Thyroid gland (tissue), 4 donors: ENCODE data around the gene GPBP1L1. TPM values are rescaled to one million over a fixed set of nuclear protein-coding genes. Genes with fewer than 3 reads are reported as not detected.
A peak's percentile ranks its signal among the peaks of the same experiment; 100 is the strongest.
"Not testable (repeated sequence)": the region's sequence is repeated elsewhere in the genome, so short reads cannot be mapped to it uniquely, and the experiment has no call there.

ENCODE experiments used
- DNase-seq, 2 donors: peaks; one replicate each; pipeline ENCODE4 v3.0.0-alpha.2; 2019
- H3K27ac ChIP-seq, 3 donors: fragments of 200-600 bp; sonication (generic); 1 replicate in 2 of 3; 2 replicates in 1 of 3; pipeline ENCODE4 v1.5.1; 2016 to 2019; ENCODE audit warnings: mild to moderate bottlenecking in 1 of 3, moderate library complexity in 1 of 3
- H3K27me3 ChIP-seq: fragments of 200-600 bp; sonication (generic); one replicate; pipeline ENCODE4 v1.5.1; 2019
- H3K36me3 ChIP-seq, 2 donors: fragments of 200-600 bp; sonication (generic); one replicate each; pipeline ENCODE4 v1.5.1; 2016 to 2019
- H3K4me1 ChIP-seq, 2 donors: fragments of 200-600 bp; sonication (generic); one replicate each; pipeline ENCODE4 v1.5.1; 2017 to 2019
- H3K4me3 ChIP-seq, 3 donors: fragments of 200-600 bp; sonication (generic); replicated peaks in 1 of 3; 1 replicate in 2 of 3; 2 replicates in 1 of 3; pipeline ENCODE4 v1.5.1; 2016; ENCODE audit warnings: mild to moderate bottlenecking in 1 of 3
- H3K9me3 ChIP-seq: fragments of 200-600 bp; sonication (generic); one replicate; pipeline ENCODE4 v1.5.1; 2017
- POLR2A ChIP-seq, 2 donors: fragments of 450-650 bp; IDR thresholded peaks; one replicate each; pipeline ENCODE4 v1.6.1; 2017; ENCODE audit warnings: antibody characterized with exemption in 2 of 2, mild to moderate bottlenecking in 2 of 2, moderate library complexity in 1 of 2
- WGBS, 2 donors: methylation state at CpG; one replicate each; pipeline ENCODE4 v1.1.5; 2017; 5-methylcytosine and 5-hydroxymethylcytosine counted together
- intact Hi-C: fragments of 100-400 bp; cut with DNase I; formaldehyde crosslinking; loops from one replicate; pipeline ENCODE4 v1.15.1; 2023
- total RNA-seq, 4 donors: library from RNA; depleted of rRNA; stranded (reverse); fragments of >200 nt; gene quantifications; one replicate each; pipeline ENCODE4 v1.2.3, GENCODE V29; 2016
- TF ChIP-seq, protein P1 (sequence below), 6 experiments: fragments of 200-600 bp in 3 of 6; fragments of 450-650 bp in 3 of 6; sonication (generic) in 3 of 6; IDR thresholded peaks; one replicate each; pipeline ENCODE4 v1.5.1; 2016 to 2019; ENCODE audit warnings: antibody characterized with exemption in 6 of 6, mild to moderate bottlenecking in 2 of 6, inconsistent platforms in 1 of 6, moderate library complexity in 1 of 6

The GPBP1L1 gene
- total RNA-seq, 4 donors from 2014 or later = 146 to 220 (median 176) TPM

DNA sequence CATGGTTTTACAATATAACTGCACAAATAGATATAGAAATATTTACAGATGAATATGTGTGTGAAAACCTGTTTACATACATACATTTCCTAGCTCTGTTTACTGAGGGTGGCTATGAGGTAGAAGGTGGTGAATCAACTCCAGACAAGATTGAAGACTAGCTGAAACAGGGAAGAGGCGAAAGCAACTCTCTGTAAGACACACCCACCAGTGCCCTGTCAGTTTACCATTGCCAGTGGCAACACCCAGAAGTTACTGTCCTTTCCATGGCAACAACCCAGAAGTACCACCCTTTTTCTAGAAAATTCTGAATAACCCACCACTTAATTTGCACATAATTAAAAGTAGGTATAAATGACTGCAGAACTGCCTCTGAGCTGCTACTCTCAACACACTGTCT, 18.3 kb upstream of the GPBP1L1 start:
- Histone ChIP-seq H3K9me3 (no peaks in the 10 kb centered on the region), H3K36me3 (peaks cover 0 to 6% of the 10 kb centered on the region in 2 donors), H3K27me3 (no peaks in the 10 kb centered on the region), H3K27ac (no peak overlapping the region), H3K4me3 (no peak overlapping the region), H3K4me1 (no peaks in the 10 kb centered on the region)
- 79 to 83% methylated on average over 1 of the region's 1 CpG for WGBS, 2 donors
- intact Hi-C loops = no loop called here
- DNase-seq = no peak
- no peak for TF ChIP-seq POLR2A (IDR thresholded peaks at IDR 0.05)
- TF ChIP-seq, protein P1, sequence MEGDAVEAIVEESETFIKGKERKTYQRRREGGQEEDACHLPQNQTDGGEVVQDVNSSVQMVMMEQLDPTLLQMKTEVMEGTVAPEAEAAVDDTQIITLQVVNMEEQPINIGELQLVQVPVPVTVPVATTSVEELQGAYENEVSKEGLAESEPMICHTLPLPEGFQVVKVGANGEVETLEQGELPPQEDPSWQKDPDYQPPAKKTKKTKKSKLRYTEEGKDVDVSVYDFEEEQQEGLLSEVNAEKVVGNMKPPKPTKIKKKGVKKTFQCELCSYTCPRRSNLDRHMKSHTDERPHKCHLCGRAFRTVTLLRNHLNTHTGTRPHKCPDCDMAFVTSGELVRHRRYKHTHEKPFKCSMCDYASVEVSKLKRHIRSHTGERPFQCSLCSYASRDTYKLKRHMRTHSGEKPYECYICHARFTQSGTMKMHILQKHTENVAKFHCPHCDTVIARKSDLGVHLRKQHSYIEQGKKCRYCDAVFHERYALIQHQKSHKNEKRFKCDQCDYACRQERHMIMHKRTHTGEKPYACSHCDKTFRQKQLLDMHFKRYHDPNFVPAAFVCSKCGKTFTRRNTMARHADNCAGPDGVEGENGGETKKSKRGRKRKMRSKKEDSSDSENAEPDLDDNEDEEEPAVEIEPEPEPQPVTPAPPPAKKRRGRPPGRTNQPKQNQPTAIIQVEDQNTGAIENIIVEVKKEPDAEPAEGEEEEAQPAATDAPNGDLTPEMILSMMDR (IDR thresholded peaks at IDR 0.05) = no peak

DNA sequence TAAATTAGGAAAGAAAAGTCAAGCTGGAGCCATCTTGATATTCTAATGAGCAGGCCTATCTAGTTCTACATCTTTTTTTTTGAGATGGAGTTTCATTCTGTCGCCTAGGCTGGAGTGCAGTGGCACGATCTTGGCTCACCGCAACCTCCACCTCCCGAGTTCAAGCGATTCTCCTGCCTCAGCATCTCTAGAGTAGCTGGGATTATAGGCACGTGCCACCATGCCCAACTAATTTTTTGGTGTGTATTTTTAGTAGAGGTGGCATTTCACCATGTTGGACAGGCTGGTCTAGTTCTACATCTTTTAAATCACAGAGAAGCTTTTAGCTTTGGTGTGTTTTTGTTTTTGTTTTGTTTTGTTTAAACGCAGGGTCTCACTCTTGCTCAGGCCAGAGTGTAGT, 8.5 kb upstream of the GPBP1L1 start:
- H3K36me3 ChIP-seq = peaks cover 16 to 24% of the 10 kb centered on the region in 2 donors
- intact Hi-C loops = no loop called here

DNA sequence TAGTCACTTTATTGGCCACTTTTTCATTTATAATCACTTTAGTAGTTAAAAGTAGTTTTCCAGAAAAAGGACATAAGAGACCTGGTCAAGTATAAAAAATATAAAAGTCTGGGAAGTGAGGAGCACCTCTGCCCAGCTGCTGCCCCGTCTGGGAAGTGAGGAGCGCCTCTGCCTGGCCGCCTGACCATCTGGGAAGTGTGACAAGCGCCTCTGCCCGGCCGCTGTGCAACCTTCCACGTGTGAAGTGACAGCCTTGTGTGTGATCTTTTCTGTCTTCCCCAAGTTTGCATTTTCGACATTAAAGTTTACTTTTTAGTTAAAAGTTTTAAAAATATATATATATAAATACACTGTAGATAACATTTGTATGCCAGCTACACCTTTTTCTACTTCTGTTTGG, 7.5 kb upstream of the GPBP1L1 start:
- peaks cover 16 to 24% of the 10 kb centered on the region in 2 donors for H3K36me3 ChIP-seq
- H3K4me1 ChIP-seq, H3K4me3 ChIP-seq, DNase-seq, H3K27ac ChIP-seq, H3K27me3 ChIP-seq, H3K9me3 ChIP-seq, intact Hi-C loops: not testable (repeated sequence)
- WGBS, 2 donors = 86 to 87% methylated on average over 8 of the region's 8 CpGs

More for the DNA sequence above, 8.5 kb upstream of the GPBP1L1 start:
- Histone ChIP-seq H3K9me3 (no peaks in the 10 kb centered on the region), H3K27ac (no peak overlapping the region), H3K4me3 (no peak overlapping the region), H3K27me3 (no peaks in the 10 kb centered on the region), H3K4me1 (no peaks in the 10 kb centered on the region)
- no peak for TF ChIP-seq POLR2A (IDR thresholded peaks at IDR 0.05)
- TF ChIP-seq, protein P1 (IDR thresholded peaks at IDR 0.05) = no peak
- 90 to 95% methylated on average over 7 of the region's 7 CpGs for WGBS, 2 donors
- no peak for DNase-seq

DNA sequence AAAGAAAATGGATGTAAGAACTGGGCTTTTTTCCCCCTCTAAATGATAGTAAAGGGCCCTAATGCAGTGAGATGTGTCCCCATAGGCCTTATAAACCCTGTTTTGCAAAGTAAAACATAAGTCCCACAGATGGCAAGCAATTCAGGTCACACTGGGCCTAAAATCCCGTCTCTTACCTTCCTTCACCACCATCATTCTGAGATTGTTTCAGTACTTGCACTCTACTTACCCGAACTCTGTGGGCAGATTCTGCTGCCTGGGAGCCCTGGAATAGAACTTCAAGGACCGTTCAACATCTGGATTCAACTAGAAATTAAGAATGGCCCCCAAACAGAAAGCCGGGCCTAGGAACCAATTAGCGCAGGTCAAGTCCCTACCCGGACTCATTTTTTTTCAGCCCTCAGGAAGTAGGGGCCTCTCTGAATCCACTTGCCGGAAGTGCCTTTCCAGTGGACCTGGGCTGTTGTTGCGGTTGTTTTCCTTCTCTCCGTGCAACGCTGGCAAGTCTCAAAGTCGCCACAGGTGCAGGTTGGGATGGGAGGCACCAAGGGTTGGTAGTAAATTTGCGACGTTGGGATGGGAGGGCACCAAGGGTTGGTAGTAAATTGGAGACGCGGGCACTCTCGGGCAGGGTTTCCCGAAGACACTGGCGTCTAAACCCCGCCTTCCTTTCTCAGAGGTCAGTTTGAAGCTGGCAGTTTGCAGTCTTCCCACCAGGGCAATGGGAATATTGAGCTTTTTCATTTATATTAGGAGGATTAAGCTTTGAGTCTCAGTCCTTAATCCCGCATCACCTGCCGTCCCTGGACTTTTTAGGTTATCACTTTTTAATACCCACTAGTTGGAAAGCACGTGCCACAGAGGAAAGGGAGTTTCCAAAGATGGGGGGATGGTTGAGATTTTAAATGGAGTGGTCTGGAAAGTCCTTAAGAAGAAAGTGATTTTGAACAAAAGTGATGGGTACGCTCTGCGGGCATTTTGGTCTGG, 1.7 kb upstream of the GPBP1L1 start, which contains the start of gene TMEM69:
Gene TMEM69, plus strand, starts transcription at position 428 of the 987 bp plus-strand sequence. CDS start 2,888 bp downstream, outside the sequence.
- peaks cover 11 to 21% of the 10 kb centered on the region in 2 donors for H3K4me1 ChIP-seq
- intact Hi-C loops = loop anchor here (10.0 kb wide), 1 partner anchor 67 kb away; the partner anchor contains the start of gene IPP
- 3 to 4% methylated on average over 20 to 24 of the region's 24 CpGs for WGBS, 2 donors
- H3K27ac ChIP-seq = peak within 1 kb of the TSS; percentile 90 to 98 (median 94)
- peak within 1 kb of the TSS in 2 of 3 donors; percentile 57 to 76 for H3K4me3 ChIP-seq
- no peaks in the 10 kb centered on the region for H3K27me3 ChIP-seq
- H3K9me3 ChIP-seq = no peaks in the 10 kb centered on the region
- TF ChIP-seq POLR2A (IDR thresholded peaks at IDR 0.05) = peak in 1 of 2 donors; percentile 41
- TF ChIP-seq, protein P1 (IDR thresholded peaks at IDR 0.05) = peak in 4 of 6 experiments; percentile 7 to 34 (median 18)
- peaks cover 0 to 1% of the 10 kb centered on the region in 2 donors for H3K36me3 ChIP-seq
- DNase-seq = peak; percentile 68 to 70

DNA sequence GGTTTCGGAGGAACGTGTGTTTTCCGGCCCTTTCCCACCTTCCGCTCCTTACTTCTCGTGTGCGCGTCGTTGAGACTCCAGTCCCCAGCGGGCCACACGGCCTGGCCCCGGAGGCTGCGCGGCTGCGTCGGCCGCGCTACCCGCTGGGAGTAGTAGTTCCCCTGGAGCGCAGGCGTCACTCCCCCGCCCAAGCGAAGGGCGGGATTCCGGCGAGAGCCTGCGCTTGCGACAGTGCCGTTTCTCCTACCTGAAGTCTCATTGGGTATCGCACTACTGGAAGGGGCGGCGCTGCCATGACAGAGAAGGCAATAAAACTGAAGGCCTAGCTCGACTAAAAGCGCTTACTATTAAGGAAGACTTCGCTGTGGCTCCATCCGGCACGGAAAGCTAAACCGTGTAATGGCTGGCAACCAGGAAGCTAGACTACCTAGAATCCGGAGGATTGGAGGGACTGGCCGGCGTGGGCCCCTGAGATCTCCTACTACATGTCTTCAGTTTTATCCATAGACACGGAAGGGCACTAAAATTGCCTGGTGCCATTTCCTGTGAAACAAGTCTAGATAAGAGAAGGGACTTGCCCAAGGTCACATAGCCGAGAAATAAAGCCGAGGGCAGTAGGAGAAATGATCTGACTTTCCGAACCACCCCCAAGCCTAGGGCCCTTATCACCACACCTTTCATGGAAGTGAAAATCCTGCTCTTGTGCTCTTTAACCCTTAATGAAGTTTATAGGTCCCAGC, 851 bp upstream of the GPBP1L1 start:
- peak overlapping the region; percentile 63 to 91 (median 76) for H3K4me3 ChIP-seq
- H3K27me3 ChIP-seq = no peaks in the 10 kb centered on the region
- WGBS, 2 donors = 1 to 3% methylated on average over 29 to 30 of the region's 44 CpGs
- intact Hi-C loops = loop anchor here (10.0 kb wide), 1 partner anchor 68 kb away; the partner anchor contains the start of gene IPP
- H3K27ac ChIP-seq = peak overlapping the region; percentile 90 to 98 (median 94)
- H3K9me3 ChIP-seq = no peaks in the 10 kb centered on the region
- H3K4me1 ChIP-seq = peaks cover 17 to 28% of the 10 kb centered on the region in 2 donors
- DNase-seq = peak; percentile 98 to 99
- peak; percentile 75 to 93 for TF ChIP-seq POLR2A (IDR thresholded peaks at IDR 0.05)
- TF ChIP-seq, protein P1 (IDR thresholded peaks at IDR 0.05) = no peak
- H3K36me3 ChIP-seq = no peaks in the 10 kb centered on the region
